Keratinocyte (primary cell): ENCODE data around the gene KCNG3.

Experiments
- CTCF ChIP-seq, 3 experiments: IDR thresholded peaks in 1 of 3; conservative IDR thresholded peaks in 1 of 3; optimal IDR thresholded peaks in 1 of 3; 2 replicates in 2 of 3; 3 replicates in 1 of 3; pipeline versions ENCODE3 to v1.5.1; 2011; ENCODE audit warnings: low read length in 3 of 3, mild to moderate bottlenecking in 3 of 3, moderate library complexity in 2 of 3, control low read depth in 1 of 3, inconsistent platforms in 1 of 3; ENCODE audit not compliant: insufficient read depth in 2 of 3; ENCODE audit errors: extremely low read depth in 1 of 3
- EZH2 ChIP-seq: IDR thresholded peaks from one replicate; pipeline ENCODE4 v1.6.1; 2012; ENCODE audit warnings: inconsistent platforms, mild to moderate bottlenecking, low read length, moderate library complexity

GRCh38 chr2:42498497-42498896 is 4.7 kb upstream of the KCNG3 start:
- no peak for TF ChIP-seq CTCF (optimal IDR thresholded peaks at IDR 0.05 in 1 of 3, IDR thresholded peaks at IDR 0.05 in 1 of 3, conservative IDR thresholded peaks at IDR 0.05 in 1 of 3; ENCODE audit: extremely low read depth in 1 of 3, insufficient read depth in 2 of 3, low read length in 3 of 3)
- TF ChIP-seq EZH2: no peak
